ENCODE results near the gene FOXN3. TPM values are rescaled to one million over a fixed set of nuclear protein-coding genes. Genes with fewer than 3 reads are reported as not detected.

Gene FOXN3
- total RNA-seq, 1 experiment from 2014 or later: 125 TPM

DNA sequence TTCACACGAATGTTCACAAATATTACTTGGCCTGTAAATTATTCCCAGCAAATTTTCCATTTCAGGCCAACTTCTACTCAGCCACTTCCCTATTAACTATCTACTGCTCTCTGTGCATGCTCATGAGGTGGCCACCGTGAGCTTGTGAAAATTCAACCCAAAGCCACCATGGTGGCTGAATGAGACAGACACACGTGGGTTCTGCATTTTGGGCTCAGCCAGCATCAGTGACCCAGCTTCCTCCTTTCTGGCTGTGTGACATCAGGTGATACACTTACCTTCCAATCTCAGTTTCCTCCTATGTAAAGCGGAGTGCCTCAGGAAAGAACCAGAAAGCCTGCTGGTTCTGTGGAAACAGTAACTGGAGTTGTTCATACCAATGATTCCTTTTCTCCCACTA lies 175.8 kb downstream of the FOXN3 start:
- WGBS (ENCODE audit: extremely low coverage, insufficient read length, low lambda C conversion rate): no CpG with 5 or more reads among the region's 4 CpGs
- Mint-ChIP-seq H3K4me3 (no peak overlapping the region), H3K4me1 (peaks cover 44% of the 10 kb centered on the region in 2 experiments), H3K27ac (peak overlapping the region in 1 of 3 experiments; percentile 9; a peak in 1 of 7 replicates), H3K9me3 (peaks cover 3 to 5% of the 10 kb centered on the region in 2 experiments; a peak in 3 of 5 replicates), H3K27me3 (ENCODE audit: low read depth) (no peaks in the 10 kb centered on the region), H3K36me3 (ENCODE audit: insufficient read depth in 1 of 3, low read depth in 3 of 3) (peaks cover 6 to 12% (median 11%) of the 10 kb centered on the region in 3 experiments)
- H3K14ac ChIP-seq (ENCODE audit: insufficient read depth, low read length): no peak overlapping the region
- H2AFZ ChIP-seq (ENCODE audit: low read length): no peak overlapping the region
- TF ChIP-seq, protein P1, sequence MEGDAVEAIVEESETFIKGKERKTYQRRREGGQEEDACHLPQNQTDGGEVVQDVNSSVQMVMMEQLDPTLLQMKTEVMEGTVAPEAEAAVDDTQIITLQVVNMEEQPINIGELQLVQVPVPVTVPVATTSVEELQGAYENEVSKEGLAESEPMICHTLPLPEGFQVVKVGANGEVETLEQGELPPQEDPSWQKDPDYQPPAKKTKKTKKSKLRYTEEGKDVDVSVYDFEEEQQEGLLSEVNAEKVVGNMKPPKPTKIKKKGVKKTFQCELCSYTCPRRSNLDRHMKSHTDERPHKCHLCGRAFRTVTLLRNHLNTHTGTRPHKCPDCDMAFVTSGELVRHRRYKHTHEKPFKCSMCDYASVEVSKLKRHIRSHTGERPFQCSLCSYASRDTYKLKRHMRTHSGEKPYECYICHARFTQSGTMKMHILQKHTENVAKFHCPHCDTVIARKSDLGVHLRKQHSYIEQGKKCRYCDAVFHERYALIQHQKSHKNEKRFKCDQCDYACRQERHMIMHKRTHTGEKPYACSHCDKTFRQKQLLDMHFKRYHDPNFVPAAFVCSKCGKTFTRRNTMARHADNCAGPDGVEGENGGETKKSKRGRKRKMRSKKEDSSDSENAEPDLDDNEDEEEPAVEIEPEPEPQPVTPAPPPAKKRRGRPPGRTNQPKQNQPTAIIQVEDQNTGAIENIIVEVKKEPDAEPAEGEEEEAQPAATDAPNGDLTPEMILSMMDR (conservative IDR thresholded peaks at IDR 0.05): no peak
- H3K56ac ChIP-seq (ENCODE audit: insufficient read length, low read depth, low read length): no peak overlapping the region
- no peak overlapping the region for H3K18ac ChIP-seq (ENCODE audit: insufficient read length, low read depth, low read length)
- no peak overlapping the region for H2BK15ac ChIP-seq (ENCODE audit: low read depth, low read length)
- H3K9me3 ChIP-seq (ENCODE audit: control insufficient read depth, low read depth, low read length): no peaks in the 10 kb centered on the region
- H3K79me1 ChIP-seq (ENCODE audit: insufficient read depth, low read depth, low read length, poor library complexity, severe bottlenecking): peaks cover 13% of the 10 kb centered on the region
- H3K4me1 ChIP-seq (ENCODE audit: insufficient read depth, low read length): peaks cover 16% of the 10 kb centered on the region
- H2AK5ac ChIP-seq (ENCODE audit: insufficient read length, low read length): no peak overlapping the region
- H3K27me3 ChIP-seq (ENCODE audit: insufficient read depth, low read length): no peaks in the 10 kb centered on the region
- H3K4ac ChIP-seq (ENCODE audit: low read depth, low read length): no peak overlapping the region
- DNase-seq: no peak
- no peaks in the 10 kb centered on the region for H3K23me2 ChIP-seq (ENCODE audit: insufficient read length, low read depth, low read length, poor library complexity, severe bottlenecking)
- H2BK12ac ChIP-seq (ENCODE audit: insufficient read length, low read depth, low read length): no peak overlapping the region
- H4K20me1 ChIP-seq (ENCODE audit: control insufficient read depth, insufficient read depth, insufficient read length): peaks cover 2% of the 10 kb centered on the region
- no peak overlapping the region for H4K5ac ChIP-seq (ENCODE audit: insufficient read length, low read depth, low read length)
- no peak overlapping the region for H3K23ac ChIP-seq (ENCODE audit: insufficient read length, low read depth, low read length)
- peaks cover 7% of the 10 kb centered on the region; the same call in 1 of the 2 replicates for H3K79me2 ChIP-seq (ENCODE audit: insufficient read depth, low read length)
- no peak overlapping the region for H2BK120ac ChIP-seq (ENCODE audit: low read depth, low read length, poor library complexity, severe bottlenecking)
- H3K27ac ChIP-seq (ENCODE audit: insufficient read length, low read depth, low read length): no peak overlapping the region
- no peak overlapping the region for H3K9ac ChIP-seq (ENCODE audit: extremely low read depth, insufficient read length, low read length)
- no peak overlapping the region for H3K4me2 ChIP-seq (ENCODE audit: insufficient read depth, insufficient read length, low read length)
- H2BK5ac ChIP-seq (ENCODE audit: insufficient read length, low read length): no peak overlapping the region
- no peak overlapping the region for H4K8ac ChIP-seq (replicated peaks; ENCODE audit: insufficient read length, low read depth, low read length)
- H3T11ph ChIP-seq (ENCODE audit: low read length): no peak overlapping the region
- no peak overlapping the region for H4K91ac ChIP-seq (ENCODE audit: insufficient read length, low read depth, low read length)
- H2BK20ac ChIP-seq (ENCODE audit: low read depth, low read length, poor library complexity, severe bottlenecking): no peak overlapping the region
